ENCODE data around the gene GJD3. TPM values are rescaled to one million over a fixed set of nuclear protein-coding genes. Genes with fewer than 3 reads are reported as not detected.

GJD3 gene
- total RNA-seq, 1 donor from 2014 or later, result 0.28 TPM

Other genes starting within 250 kb of the GJD3 start
- 36.1 TPM for gene MSL1, start 242.8 kb downstream of the GJD3 start, total RNA-seq
- gene CASC3, start 224.2 kb downstream of the GJD3 start, total RNA-seq, result 38.5 TPM
- 112 TPM for gene RAPGEFL1, start 187.3 kb downstream of the GJD3 start, total RNA-seq
- 27.2 TPM for gene WIPF2, start 145.4 kb downstream of the GJD3 start, total RNA-seq
- 12.8 TPM for gene CDC6, start 76.9 kb downstream of the GJD3 start, total RNA-seq
- gene RARA, start 55.6 kb downstream of the GJD3 start, total RNA-seq, result 8.2 TPM
- 56.1 TPM for gene TOP2A, start 53.2 kb upstream of the GJD3 start, total RNA-seq
- gene IGFBP4, start 78.7 kb upstream of the GJD3 start, total RNA-seq, result 72.1 TPM
- gene TNS4, start 136.9 kb upstream of the GJD3 start, total RNA-seq, result 52.1 TPM
- gene CCR7, start 200.7 kb upstream of the GJD3 start, total RNA-seq, result 0.48 TPM

Data from esophagus mucosa (tissue), 1 donor.